GM21423 (cell line): ENCODE data around the gene POC1A.
"Not testable (repeated sequence)": the region's sequence is repeated elsewhere in the genome, so short reads cannot be mapped to it uniquely, and the experiment has no call there.

Experiments used
- ATAC-seq: cut with Tn5 transposase; IDR thresholded peaks from one replicate; pipeline ENCODE4 v1.9.1; 2021; ENCODE audit warnings: mild to moderate bottlenecking, moderate library complexity; ENCODE audit not compliant: unreplicated experiment

Gene POC1A

DNA sequence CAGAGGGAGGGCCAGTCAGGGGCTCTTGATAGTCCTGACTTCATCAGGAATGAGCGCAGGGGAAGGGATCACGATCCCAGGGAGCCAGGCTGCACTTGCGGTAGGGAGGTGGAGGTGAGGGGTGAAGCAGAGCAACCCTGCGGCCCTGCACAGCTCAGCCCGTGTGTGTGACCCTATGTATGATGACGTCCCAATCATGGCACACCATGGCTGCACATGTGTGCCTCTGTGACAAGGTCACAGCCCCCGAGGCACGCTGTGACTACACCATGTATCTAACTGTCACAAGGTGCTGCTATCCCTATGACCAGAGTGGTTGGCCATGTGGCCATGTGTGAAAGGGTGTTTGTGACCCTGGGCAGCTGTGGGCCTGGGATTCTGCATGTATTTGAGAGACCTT lies 30.5 kb upstream of the POC1A start:
- no peak for ATAC-seq

DNA sequence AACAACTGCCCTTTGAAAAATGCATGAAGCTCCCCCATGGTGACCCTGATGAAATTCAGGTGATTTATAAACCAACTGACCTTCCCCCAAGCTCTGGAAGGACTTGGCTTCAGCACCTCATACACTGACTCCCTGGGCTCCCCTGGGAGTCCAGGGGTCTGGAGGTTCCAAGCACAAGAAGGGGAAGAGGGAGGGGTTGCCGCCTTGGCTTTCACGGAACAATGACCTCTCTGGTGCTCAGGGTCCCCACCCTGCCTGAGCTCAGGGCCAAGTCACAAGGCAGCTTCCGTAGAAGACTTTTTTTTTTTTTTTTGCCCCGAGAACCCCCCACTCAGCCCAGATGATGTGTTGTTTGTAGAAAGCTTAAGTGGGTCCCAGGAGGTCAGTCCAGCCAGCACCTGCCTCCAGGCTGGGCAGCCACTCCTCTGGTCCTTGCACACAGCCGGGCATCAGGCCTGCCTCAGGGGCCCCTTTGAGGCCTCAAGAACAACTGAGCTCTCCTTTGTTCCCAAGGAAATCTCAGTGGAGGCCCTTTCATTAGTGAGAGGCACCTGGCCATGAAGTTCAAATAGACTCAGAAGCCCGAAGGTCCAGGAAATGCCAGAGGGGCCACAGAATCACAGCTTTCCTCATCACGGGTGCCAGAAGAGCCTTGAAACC lies 29.7 kb upstream of the POC1A start:
- ATAC-seq: no peak

DNA sequence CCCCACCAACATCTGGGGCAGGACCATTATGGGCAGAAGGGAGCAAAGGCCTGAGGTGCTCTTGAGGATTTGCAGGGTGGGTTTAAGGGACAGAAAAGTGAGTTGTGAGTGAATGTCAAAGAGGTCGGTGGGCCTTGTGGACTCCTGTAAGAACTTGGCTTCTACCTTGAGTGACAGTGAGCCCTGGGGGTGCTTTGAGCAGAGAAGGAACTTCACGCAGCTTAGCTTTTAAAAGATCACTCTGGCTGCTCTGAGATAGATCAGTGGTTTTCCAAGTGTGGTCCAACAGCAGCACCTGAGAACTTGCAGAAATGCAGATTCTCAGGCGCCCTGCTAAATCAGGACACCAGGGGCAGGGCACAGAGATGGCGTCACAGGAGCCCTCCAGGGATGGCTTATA lies 28.5 kb upstream of the POC1A start:
- ATAC-seq: no peak

DNA sequence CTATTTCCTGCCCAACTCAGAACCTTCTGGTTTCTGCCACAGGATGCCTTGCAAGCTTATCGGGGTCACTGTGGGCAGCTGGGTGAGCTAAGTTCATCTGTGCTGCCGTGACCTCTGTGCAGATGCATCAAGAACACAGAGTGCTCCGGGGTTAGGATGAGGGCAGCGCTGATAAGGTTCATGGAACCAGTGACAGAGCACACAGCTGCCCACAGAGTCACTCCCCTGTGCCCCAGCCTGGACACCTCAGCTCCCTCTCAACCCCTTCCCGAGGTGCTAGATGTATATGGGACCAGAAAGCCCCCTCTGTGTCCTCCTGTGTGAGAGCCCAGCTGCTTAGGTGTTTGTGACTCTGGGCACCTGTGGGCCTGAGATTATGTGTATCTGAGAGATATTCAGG lies 28.0 kb upstream of the POC1A start:
- no peak for ATAC-seq

DNA sequence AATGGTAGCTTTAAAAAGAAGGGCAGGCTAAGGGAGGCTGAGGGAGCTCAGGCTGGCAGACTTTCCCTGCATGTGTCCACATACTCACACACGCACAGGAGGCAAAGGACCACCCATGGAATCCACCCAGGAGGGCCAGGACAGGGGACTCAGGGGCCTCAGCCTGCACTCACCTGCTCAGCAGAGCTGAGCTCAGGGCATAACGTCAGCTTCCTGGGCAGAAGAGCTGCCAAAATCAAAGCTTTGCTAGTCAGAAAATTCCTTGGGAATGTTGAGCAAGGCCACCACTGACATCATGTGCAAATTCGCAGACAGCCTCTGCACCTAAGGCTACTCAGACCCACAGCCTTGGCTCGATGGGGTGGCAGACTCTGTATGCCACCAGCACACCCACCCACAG lies 27.3 kb upstream of the POC1A start:
- ATAC-seq: no peak

DNA sequence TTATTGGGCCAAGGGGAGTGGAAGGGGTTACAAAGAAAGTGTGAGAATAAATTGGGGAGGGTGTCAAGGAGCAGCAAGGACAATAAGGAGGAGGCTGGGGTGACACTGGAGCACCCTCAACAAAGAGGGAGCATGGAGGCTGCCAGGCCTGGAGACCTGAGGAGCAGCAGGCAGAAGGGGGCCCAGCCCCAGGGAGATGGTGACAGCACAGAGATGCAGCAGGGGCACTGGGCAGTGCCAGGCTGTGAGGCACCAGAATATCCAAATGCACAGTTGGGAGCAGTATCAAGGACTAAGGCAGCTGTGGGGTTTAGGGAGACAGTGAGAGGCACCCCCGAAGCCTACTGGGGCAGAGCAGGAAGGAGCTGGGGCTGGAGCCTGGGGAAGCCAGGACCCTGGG lies 24.3 kb upstream of the POC1A start:
- no peak for ATAC-seq

DNA sequence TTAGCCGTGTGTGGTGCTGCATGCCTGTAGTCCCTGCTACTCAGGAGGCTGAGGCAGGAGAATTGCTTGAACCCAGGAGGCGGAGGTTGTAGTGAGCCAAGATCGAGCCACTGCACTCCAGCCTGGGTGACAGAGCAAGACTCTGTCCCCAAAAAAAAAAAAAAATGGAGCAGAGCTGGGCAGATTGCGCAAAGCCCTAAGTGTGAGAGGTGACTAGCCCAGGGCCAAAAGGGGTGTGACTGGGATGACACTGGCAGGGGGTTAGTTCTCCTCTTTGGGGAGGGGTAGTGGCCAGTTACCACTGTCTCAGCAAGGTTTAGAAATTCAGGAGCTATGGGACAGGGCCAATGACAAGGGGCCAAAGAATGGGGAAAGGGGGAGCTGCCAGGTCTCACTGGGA lies 23.9 kb upstream of the POC1A start:
- not testable (repeated sequence) for ATAC-seq

DNA sequence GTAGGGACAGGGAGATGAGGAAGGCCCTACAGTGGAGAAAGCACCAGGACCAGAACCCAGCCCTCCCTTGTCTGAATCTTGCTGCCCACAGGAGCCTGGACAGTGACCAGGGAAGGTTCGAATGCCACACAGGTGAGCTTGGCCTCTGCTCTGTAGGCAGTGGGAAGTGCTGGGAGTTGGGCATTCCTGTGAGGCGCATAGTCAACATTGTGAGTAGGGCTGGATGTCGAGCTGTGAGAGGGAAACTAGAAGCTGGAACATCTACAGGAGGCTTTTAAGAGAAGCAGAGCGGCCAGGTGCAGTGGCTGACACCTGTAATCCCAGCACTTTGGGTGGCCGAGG lies 23.4 kb upstream of the POC1A start:
- ATAC-seq: no peak

DNA sequence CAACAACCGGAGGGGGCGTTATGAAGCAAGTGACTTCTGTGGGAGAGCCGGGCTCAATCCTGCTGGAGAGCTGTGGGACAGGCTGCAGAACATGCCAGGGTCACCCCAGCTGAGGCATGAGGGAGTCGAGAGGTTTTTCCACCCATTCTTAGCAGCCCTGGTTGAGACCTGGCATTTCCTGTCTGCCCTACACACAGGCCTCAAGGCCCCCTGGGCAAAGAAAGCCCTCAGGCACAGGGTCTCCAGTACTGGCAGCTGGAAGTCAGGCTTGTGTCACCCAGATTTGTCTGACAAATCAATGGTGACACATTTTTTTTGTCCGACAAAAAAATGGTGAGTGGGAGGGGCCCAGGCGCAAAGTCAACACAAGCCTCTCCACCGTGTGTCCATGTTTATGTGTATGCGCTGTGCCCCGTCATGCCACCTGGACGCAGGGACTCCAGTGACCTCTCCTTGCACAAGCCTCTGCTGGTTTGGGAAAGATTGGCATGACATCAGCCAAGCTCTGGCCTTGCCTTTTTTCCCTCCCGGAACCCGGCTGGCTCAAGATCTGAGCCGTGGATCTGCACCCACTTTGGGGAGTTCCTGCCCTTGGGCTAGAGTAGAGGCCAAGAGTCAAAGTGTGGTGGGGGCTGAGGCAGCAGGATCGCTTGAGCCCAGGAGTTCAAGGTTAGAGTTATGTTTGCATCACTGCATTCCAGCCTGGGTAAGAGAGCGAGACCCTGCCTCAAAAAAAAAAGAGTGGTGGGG lies 22.9 kb upstream of the POC1A start:
- ATAC-seq: no peak

DNA sequence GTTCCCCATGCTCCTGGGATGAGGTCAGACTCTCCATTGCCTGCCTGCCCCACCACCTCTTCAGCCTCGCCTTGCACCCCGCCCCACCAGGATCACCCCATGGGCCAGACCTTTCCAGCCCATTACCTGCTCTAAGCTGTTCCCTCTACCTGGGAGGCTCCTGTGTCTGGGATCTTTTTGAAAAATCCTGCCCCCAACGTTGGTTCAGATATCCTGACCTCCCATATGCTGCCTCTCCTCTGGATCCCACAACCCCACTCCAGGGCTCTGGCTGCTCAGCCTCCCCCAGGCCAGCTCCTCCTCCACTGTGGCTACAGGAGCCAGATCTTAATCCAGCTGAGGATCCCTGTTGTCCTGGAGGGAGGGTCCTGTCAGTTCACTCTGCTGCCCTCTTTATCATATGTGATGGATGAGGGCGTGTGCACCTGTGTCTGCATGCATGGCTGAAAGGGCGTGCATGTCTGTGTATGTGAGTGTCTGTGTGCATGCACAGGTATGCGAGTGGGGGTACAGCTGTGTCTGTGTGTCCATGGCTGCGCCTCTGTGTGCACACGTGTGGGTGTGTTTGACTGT lies 22.0 kb upstream of the POC1A start:
- no peak for ATAC-seq

DNA sequence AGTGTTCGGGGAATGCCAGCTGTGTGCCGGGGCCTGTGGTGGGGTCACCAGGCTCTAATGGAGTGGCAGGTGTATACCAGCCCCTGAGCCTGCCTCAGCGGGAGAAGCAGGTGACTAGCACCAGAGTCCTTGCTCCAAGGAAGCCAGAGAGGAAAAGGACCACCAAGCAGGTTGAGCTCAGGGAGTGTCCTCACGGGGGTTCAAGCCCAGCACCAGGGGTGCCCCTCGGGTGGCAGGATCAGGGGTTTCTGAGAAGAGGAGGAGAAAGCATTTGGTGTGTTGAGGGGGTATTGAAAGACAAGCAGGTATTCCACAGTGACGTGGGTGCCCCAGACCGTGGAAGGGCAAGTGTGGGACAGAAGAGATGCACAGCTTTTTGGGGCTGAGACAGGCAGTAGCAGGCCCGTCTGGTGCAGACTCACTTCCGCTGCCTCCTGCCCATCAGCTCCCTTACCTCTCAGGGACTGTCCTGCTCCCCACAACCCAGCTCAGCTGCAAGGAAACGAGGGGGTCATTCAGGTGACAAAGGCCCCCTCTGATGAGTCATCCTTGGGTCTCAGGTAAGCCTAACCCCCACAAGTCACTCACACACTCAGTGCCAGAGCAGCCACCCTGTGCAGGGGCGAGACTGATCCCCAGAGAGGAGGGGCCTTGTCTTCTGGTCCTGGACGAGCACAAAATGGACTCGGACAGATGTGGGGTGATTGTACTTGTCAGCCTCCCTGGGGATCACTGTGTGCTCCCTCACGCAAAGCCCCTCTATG lies 21.4 kb upstream of the POC1A start:
- no peak for ATAC-seq

DNA sequence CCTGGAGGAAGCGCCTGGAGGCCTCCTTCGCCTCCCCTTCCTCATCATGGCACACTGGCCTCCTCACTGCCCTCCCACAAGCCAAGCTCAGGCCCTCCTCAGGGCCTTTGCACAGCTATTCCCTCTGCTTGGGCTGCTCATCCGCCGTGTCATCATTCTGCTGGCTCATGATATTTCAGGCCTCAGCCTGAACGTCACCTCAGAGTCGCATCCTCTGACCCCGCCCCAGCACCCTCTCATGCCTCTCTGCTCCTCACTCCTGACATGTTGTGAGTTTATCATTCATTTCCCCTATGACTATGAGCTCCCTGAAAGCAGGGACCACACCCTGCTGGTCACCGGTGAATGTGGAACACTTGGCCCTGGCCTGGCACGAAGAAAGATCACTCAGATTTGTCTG lies 20.7 kb upstream of the POC1A start:
- no peak for ATAC-seq

DNA sequence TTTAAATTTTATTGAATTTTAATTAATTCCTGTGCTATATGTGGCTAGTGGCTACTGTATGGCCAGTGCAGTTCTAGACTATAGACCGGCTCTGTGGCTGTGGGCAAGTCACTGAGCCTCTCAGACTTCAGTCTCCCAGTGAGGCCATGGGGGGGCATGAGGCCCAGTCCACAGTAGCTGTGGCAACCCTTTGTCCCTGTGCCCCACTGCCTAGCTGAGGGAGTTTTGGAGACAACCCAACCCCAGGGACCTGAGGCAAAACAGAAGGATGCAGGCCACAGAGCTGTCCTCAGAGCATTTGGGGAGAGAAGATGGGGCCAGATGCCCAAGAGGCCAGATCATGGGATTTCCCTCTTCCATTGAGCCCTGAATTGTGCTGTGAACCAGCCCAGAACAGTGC lies 18.9 kb upstream of the POC1A start:
- no peak for ATAC-seq

DNA sequence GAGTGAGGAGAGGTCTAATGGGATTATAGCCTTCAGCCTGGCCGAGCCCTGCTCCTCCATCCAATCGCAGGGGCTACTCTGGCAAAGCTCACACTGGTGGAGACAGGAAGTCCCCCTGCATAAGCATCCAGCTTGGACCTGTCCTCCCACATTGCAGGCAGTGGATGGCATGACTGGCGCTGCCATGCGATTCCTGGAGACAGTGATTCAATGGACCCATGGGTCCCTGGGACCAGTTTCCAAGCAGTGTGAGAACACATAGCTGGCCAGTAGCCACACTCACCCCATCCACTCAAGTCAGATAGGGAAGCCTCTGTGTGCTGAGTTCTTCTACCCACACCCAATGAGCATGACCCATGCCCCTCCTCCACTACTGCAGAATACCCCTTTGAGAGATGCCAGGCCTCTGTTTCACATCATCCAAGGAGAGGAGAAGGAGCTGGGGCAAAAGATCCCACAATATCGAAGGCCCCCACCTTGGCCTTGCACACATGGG lies 18.1 kb upstream of the POC1A start:
- no peak for ATAC-seq

DNA sequence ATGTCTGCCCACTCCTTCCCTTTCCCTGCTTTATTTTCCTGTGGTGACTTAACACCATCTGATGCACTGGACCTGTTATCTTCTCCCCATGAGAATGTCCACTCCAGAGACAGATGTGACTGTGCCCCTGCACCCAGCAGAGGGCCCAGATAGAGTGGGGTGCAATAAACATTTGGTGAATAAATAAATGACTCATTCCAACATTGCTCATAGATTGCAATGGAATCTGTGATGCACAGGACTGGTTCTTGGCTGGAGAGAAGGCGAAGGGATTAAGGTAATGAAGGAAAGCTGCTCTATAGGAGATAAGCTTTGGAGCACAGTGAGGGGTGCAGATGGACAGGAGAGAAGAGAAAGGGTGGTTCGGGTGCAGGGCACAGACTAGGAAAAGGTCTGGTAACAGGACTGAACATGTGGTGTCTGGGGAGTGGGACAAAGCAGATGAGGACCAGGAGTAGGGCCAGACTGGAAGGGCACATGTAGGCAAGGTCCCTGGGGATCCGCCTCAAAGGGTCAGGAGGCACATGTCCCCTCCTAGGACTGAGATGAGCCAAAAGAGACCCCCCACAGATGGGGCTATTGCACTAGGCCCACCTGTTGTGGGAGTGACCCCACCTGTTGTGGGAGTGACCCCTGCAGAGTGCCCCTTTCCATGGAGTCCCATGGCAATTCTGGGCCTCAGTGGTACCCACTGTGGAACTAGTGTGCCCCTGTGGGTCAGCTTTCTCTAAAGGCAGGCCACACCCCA lies 17.5 kb upstream of the POC1A start:
- no peak for ATAC-seq

DNA sequence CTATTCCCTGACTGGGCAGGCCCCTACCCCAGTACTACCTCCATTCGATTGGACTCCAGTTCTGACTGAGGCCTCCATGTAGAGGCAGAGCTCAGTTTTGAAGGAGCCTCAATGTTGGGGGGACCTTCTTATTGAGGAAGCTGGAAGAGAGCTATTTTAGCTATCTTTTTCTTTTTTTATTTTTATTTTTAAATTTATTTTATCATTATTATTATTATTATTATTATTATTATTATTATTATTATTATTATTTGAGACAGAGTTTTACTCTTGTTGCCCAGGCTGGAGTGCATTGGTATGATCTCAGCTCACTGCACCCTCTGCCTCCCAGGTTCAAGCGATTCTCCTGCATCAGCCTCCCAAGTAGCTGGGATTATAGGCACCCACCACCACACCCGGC lies 16.0 kb upstream of the POC1A start:
- not testable (repeated sequence) for ATAC-seq

DNA sequence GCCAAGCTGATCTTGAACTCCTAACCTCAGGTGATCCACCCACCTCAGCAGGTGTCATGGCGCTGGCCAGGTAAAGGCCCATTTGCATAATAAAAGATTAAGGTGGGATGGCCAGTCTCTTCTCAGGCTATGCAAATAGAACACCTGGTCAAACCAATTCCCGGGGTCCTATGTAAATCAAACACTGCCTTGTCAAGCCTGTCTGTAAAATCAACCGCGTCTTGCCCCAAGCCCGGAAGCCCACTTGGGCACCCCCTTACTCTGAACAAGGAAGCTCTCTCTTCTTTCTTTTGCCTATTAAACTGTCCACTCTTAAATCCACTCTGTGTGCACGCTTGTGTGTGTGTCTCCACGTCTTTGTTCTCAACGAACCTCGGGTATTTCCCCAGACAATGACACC lies 13.0 kb upstream of the POC1A start:
- no peak for ATAC-seq

DNA sequence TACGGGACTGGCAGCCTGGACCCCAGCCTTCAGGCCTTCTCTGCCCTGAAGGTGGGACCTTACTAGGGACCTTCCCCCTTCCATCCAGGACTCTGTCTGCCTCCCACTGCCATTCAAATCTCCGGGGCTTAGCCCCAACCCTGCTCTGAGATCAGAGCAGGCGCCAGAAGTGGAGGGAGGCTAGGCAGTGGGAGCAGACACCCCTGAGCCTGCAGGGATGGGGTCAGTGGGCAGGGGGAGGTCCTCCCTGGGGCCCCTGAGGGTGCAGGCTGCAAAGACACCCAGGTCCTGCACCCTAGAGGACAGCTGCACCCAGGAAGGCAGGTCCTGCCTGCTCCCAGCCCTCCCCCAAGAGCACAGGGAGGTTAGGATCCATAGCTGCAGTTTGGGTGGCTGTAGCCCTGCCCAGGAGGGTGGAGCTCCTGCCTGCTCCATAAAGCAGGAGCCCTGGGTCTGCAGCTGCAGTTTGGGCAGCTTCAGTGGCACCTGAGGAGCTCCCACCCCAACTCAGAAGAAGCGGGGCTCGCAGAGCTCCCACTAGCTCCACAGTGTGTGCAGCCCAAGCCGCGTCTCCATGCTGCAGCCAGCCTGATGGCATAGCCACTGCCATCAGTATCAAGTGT lies 8.1 kb upstream of the POC1A start:
- ATAC-seq: no peak

DNA sequence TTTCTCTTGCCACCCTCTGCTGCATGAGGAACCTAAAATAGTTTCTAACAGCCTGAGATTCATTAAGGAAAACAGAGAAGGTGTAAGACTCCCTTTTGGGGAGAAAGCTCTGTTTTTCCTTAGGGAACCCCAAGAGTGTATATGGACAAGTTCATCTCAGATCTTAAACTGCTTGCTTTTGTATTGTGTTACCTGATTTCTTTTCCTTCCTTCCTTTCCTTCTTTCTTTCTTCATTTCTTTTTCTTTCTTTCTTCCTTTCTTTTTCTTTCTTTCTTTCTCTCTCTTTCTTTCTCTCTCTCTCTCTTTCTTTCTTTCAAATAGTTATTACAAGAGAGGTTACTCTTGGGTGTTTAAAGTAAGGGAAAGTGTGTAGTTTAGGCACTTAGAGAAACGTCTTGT lies 5.3 kb upstream of the POC1A start:
- ATAC-seq: no peak

DNA sequence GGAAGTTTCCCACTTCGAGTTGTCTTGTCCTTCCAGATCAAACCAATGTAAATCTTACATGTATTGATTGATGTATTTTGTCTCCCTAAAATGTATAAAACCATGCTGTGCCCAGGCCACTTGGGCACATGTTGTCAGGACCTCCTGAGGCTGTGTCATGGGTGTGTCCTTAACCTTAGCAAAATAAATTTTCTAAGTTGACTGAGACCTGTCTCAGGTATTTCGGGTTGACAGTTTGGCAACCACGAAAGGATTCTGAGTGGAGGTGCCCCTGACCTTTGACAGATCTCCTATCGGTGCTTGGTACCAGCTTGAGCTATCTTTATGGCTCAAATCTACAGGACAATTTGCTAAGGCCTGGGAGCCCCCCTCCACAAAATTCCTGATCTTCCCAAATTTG lies 1.7 kb upstream of the POC1A start:
- no peak for ATAC-seq
